Measurements from ENCODE around the gene SOX5.

DNA sequence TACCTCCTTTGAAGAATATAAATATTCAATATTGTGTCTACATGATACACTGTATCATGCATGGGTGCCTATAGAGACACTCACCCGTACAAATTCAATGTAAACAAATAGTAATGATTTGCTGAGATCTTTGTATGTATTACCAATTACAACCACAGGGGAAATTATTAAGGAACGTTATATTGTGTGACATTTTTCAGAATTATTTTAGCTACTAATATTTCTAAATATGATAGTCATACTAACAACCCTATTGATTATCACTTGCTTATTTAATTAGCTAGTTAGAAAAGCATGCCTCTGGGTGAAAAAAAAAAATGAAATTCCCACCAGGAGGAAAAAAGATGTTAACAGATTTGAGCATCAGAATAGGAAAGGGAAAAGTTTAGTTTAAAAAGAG lies 2.1 kb downstream of the SOX5 start:
- TF ChIP-seq, protein P1, sequence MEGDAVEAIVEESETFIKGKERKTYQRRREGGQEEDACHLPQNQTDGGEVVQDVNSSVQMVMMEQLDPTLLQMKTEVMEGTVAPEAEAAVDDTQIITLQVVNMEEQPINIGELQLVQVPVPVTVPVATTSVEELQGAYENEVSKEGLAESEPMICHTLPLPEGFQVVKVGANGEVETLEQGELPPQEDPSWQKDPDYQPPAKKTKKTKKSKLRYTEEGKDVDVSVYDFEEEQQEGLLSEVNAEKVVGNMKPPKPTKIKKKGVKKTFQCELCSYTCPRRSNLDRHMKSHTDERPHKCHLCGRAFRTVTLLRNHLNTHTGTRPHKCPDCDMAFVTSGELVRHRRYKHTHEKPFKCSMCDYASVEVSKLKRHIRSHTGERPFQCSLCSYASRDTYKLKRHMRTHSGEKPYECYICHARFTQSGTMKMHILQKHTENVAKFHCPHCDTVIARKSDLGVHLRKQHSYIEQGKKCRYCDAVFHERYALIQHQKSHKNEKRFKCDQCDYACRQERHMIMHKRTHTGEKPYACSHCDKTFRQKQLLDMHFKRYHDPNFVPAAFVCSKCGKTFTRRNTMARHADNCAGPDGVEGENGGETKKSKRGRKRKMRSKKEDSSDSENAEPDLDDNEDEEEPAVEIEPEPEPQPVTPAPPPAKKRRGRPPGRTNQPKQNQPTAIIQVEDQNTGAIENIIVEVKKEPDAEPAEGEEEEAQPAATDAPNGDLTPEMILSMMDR (IDR thresholded peaks at IDR 0.05 in 4 of 5, conservative IDR thresholded peaks at IDR 0.05 in 1 of 5): no peak
- no peak for TF ChIP-seq POLR2A (IDR thresholded peaks at IDR 0.05)

Data from gastrocnemius medialis (tissue), 4 donors.